Central memory CD8-positive, alpha-beta T cell (primary cell): ENCODE measurements around the gene CIART.

Experiments used
- ATAC-seq: fragments of 150-1000 bp; cut with Tn5 transposase; replicated peaks from 2 replicates; pipeline ENCODE4 v1.10.0; 2022; ENCODE audit warnings: mild to moderate bottlenecking, moderate FRiP score, moderate number of reproducible peaks; ENCODE audit not compliant: poor library complexity, severe bottlenecking; ENCODE audit errors: extremely low read depth
- DNase-seq, 2 donors: peaks; one replicate each; pipeline ENCODE4 v3.0.0; 2021; ENCODE audit warnings: low spot score in 2 of 2
- H3K27ac Mint-ChIP-seq: one replicate; pipeline ENCODE4 v1.8.0; 2022; ENCODE audit warnings: low read depth, mild to moderate bottlenecking, moderate library complexity, mixed read lengths
- H3K27me3 Mint-ChIP-seq: one replicate; pipeline ENCODE4 v1.8.0; 2022; ENCODE audit warnings: mixed read lengths
- H3K36me3 Mint-ChIP-seq: one replicate; pipeline ENCODE4 v1.8.0; 2022; ENCODE audit warnings: mild to moderate bottlenecking, moderate library complexity, mixed read lengths; ENCODE audit not compliant: insufficient read depth
- H3K4me1 Mint-ChIP-seq: one replicate; pipeline ENCODE4 v1.8.0; 2022; ENCODE audit warnings: mixed read lengths
- H3K4me3 Mint-ChIP-seq: one replicate; pipeline ENCODE4 v1.8.0; 2022; ENCODE audit warnings: mild to moderate bottlenecking, moderate library complexity, mixed read lengths
- H3K9me3 Mint-ChIP-seq: one replicate; pipeline ENCODE4 v1.8.0; 2022; ENCODE audit warnings: mixed read lengths

Gene CIART

DNA sequence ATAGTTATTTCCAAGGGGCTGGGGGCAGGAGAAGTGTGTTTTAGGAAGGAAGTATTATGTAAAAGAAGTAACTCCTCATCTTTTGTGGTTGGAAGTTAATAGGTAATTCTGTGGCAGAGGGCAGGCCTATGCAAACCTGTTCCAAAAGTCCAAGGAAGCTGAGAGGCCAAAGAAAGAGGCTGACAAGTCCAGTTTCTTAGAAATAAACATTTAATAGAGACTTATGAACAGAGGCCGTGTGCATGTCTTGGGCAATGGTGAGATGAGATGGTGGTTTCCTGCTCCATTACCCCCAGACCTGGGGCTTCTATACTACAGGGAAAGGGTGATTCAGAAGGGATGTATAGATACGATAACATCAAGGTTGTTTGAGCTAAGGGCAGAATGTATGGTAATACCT is 32.4 kb upstream of the CIART start:
- H3K27ac Mint-ChIP-seq: no peak overlapping the region

DNA sequence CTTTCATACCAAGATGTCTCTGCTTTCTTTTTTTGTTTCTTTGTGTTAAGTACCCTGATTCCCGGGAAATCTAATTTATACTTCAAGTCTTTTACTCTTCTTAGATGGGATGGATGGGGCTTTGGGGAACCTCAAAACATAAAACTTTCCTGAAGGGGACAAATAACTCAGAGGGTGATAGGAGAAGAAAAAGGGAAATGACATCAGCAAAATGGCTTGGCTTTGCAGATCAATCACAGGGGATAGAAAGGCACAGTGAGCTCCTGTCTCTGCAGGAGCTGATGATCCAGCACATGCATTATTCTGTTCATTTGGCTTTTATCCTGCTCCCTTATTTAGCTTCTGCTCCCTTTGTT is 26.2 kb upstream of the CIART start:
- Mint-ChIP-seq H3K27me3 (peaks cover 61% of the 10 kb centered on the region), H3K9me3 (no peaks in the 10 kb centered on the region), H3K4me3 (no peak overlapping the region), H3K27ac (no peak overlapping the region), H3K4me1 (peaks cover 21% of the 10 kb centered on the region), H3K36me3 (peaks cover 2% of the 10 kb centered on the region)
- no peak for ATAC-seq
- DNase-seq: no peak

More for the DNA sequence above, 32.4 kb upstream of the CIART start:
- Mint-ChIP-seq H3K9me3 (no peaks in the 10 kb centered on the region), H3K4me3 (no peak overlapping the region), H3K36me3 (no peaks in the 10 kb centered on the region), H3K4me1 (no peaks in the 10 kb centered on the region), H3K27me3 (peaks cover 11% of the 10 kb centered on the region)
- ATAC-seq (no peak), DNase-seq (no peak)

DNA sequence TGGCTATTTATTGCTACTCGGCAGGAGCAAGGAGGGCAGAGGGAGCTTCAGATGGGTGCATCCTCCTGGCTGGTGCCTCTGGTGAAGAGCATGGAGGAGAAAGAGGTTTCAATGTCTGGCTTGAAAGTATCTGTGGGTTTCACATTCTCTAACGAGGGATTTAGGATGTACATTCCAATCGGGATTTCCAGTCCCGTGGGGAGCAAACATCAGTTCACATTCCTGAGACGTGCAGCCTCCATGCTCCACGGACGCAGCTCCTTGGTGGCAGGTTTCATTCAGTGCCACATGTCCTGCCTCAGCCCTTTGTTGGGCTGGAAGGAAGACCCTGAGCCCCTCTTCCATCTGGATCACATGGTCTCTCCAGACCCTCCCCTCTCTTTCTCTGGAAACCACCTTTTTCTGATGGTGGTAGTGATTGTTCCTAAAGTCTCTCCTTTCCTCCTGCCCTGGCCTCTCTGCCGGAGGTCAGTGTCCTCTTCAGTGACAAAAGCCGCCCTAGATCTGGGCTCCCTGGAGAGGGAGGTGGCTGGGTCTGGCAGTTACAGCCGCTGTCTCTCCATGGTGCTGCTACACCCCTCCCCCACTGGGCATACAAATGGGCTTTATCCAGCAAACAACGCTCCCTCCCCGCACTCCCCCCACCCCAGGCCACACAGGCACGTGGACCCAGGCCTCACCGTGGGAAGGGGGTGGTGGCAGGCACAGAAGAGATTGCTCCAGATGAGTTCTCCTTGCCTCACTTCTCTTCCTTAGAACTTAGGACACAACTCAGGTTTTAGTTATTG is 25.6 kb upstream of the CIART start:
- no peak overlapping the region for H3K27ac Mint-ChIP-seq
- DNase-seq (no peak), ATAC-seq (no peak)
- peaks cover 2% of the 10 kb centered on the region for H3K36me3 Mint-ChIP-seq
- no peak overlapping the region for H3K4me3 Mint-ChIP-seq
- H3K4me1 Mint-ChIP-seq: peaks cover 21% of the 10 kb centered on the region
- H3K27me3 Mint-ChIP-seq: peaks cover 61% of the 10 kb centered on the region
- H3K9me3 Mint-ChIP-seq: no peaks in the 10 kb centered on the region

DNA sequence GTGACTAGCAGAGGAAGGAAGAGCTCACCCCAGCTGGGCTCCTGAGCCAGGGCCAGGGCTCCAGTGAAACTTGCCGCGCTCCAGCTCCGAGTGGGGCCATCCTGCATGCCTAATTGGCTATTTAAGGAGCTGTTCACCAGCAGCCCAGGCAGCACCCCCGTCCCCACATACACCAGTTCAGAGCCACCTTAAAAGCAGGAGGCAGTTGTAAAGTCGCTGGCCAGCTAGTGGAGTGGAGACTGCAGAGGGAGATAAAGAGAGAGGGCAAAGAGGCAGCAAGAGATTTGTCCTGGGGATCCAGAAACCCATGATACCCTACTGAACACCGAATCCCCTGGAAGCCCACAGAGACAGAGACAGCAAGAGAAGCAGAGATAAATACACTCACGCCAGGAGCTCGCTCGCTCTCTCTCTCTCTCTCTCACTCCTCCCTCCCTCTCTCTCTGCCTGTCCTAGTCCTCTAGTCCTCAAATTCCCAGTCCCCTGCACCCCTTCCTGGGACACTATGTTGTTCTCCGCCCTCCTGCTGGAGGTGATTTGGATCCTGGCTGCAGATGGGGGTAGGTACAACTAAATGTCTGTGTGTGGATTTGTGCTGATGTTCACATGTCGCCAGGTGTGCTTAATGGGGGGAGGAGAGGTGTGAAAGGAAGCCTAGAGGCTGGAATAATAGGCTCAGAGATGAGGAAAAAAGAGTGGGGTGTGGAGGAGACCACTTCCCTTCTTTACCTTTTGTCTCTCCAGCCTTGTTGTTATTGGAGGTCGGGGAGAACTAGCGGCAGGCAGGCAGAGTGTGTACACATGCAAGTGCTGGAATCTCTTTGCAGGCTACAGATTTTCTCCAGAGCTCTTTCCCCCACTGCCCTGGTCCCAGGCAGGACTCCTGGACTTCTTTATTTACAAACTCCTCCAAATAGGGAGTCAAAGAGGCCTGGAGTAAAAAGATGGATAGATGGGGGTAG is 24.4 kb upstream of the CIART start, which contains the start of gene CA14:
Gene CA14, plus strand, starts transcription at position 151 of the 962 bp plus-strand sequence. Its CDS starts 355 bp downstream, at position 506.
- no peak for DNase-seq
- Mint-ChIP-seq H3K4me3 (no peak within 1 kb of the TSS), H3K27ac (no peak within 1 kb of the TSS), H3K36me3 (peaks cover 2% of the 10 kb centered on the region), H3K4me1 (peaks cover 21% of the 10 kb centered on the region), H3K27me3 (peaks cover 61% of the 10 kb centered on the region), H3K9me3 (no peaks in the 10 kb centered on the region)
- no peak for ATAC-seq

DNA sequence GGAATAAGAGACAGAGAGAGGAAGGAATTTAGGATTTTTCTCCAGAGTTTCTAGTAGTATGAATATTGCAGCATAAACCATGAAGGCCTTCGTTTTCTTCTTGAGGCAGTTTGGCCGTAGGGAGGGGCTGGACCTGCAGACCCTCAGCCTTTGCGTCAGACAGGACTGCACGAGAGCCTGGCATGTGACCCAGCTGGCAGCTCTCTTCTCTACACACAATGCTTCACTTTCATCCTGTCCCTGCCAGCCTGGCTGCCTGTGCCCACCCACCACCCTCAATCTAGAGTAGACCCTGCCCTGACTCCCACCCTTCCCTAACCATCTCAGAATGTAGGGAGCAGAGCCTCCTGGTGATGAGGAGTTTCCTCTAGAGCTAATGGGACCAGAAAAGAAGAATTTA is 23.1 kb upstream of the CIART start:
- peaks cover 21% of the 10 kb centered on the region for H3K4me1 Mint-ChIP-seq
- no peaks in the 10 kb centered on the region for H3K9me3 Mint-ChIP-seq
- H3K27me3 Mint-ChIP-seq: peaks cover 50% of the 10 kb centered on the region
- no peak overlapping the region for H3K27ac Mint-ChIP-seq
- H3K36me3 Mint-ChIP-seq: peaks cover 2% of the 10 kb centered on the region
- ATAC-seq (no peak), DNase-seq (no peak)
- no peak overlapping the region for H3K4me3 Mint-ChIP-seq

DNA sequence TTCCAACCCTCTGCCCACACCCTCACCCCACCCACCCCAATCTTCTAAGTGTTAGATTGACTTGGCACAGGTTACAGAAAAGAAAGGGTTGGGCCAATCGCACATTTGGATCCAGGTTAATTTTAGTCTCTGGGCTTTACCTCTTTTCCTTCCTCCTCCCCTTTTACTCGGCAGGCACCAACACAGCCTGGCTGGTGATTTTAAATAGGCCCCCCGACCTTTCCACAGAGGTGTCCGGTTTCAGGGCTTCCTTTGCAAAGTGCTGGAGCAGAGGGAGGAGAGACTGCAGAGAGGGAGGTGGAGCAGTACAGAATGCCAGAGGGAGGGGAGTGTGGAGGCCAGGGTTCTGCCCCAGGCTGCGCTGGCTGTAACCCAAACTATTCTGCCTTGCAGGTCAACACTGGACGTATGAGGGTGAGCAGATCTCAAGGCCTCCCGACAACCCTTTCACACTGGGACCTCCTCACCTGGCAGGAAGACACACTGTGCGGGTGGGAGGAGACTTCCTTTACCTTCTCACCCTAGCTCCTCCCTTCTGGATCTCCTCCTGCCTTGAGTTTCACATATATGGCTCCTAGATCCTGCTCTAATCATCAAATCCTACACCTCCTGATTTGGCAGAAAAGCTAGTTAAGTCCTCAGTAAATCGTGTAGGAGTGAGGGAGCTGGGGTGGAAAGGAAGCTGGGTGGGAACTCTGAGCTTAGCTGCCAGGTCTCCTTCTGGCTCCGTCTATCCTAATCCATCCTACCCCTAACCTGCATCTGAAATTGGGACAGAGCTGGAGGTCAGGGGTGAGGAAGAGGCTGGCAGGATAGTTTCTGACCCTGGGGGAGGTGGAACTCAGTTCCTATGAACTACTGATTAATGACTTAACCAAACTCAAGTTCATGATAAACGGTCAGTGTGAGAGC is 22.3 kb upstream of the CIART start:
- H3K36me3 Mint-ChIP-seq: peaks cover 5% of the 10 kb centered on the region
- peaks cover 50% of the 10 kb centered on the region for H3K27me3 Mint-ChIP-seq
- H3K9me3 Mint-ChIP-seq: no peaks in the 10 kb centered on the region
- no peak for ATAC-seq
- H3K4me3 Mint-ChIP-seq: no peak overlapping the region
- no peak for DNase-seq
- H3K27ac Mint-ChIP-seq: no peak overlapping the region
- H3K4me1 Mint-ChIP-seq: peaks cover 21% of the 10 kb centered on the region

DNA sequence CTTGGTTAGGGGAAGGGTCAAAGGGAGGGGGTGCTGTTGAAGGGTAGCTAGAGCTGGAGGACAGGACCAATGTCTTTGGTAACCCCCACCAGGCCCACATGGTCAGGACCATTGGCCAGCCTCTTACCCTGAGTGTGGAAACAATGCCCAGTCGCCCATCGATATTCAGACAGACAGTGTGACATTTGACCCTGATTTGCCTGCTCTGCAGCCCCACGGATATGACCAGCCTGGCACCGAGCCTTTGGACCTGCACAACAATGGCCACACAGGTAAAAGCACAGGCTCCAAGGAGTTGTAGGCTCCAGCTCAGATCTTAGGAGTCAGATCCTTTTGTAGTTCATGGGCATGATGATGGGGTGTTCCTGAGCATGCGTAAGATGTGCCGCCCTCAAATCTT is 21.0 kb upstream of the CIART start:
- no peak for DNase-seq
- no peak for ATAC-seq
- no peak overlapping the region for H3K4me3 Mint-ChIP-seq
- H3K4me1 Mint-ChIP-seq: peaks cover 9% of the 10 kb centered on the region
- H3K27ac Mint-ChIP-seq: no peak overlapping the region
- peaks cover 42% of the 10 kb centered on the region for H3K27me3 Mint-ChIP-seq
- peaks cover 7% of the 10 kb centered on the region for H3K36me3 Mint-ChIP-seq
- H3K9me3 Mint-ChIP-seq: no peaks in the 10 kb centered on the region

DNA sequence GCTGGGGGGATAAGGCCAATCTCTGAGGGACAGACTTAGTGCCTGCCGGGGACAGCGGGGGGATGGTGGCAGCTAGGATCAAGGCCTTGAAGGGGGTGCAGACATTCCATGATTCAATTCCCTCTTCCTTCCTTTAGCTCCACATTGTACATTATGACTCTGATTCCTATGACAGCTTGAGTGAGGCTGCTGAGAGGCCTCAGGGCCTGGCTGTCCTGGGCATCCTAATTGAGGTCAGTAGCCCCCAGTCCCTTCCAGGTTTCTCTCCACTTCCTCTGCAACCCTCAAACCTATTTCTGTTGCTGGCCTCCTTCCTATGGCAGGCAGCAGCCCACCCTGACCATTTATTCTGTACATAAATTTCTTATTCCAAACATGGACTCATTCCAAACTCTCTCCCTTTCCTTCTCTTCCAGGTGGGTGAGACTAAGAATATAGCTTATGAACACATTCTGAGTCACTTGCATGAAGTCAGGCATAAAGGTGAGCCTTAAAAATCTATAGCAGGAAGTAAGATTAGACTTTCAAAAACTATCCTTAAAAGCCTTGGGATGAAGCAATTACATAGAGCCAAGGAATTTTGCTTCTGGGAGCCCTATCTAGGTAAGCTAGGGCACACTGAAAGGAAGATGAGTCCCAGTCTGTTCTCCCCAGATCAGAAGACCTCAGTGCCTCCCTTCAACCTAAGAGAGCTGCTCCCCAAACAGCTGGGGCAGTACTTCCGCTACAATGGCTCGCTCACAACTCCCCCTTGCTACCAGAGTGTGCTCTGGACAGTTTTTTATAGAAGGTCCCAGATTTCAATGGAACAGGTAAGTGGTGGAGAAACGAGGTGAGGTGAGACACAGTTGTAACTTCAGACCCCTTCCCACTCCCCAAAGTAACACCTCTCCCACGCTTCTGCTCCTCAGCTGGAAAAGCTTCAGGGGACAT is 19.7 kb upstream of the CIART start:
- no peaks in the 10 kb centered on the region for H3K9me3 Mint-ChIP-seq
- peaks cover 30% of the 10 kb centered on the region for H3K27me3 Mint-ChIP-seq
- H3K4me3 Mint-ChIP-seq: no peak overlapping the region
- H3K4me1 Mint-ChIP-seq: peaks cover 11% of the 10 kb centered on the region
- peaks cover 11% of the 10 kb centered on the region for H3K36me3 Mint-ChIP-seq
- H3K27ac Mint-ChIP-seq: no peak overlapping the region
- ATAC-seq (no peak), DNase-seq (no peak)

DNA sequence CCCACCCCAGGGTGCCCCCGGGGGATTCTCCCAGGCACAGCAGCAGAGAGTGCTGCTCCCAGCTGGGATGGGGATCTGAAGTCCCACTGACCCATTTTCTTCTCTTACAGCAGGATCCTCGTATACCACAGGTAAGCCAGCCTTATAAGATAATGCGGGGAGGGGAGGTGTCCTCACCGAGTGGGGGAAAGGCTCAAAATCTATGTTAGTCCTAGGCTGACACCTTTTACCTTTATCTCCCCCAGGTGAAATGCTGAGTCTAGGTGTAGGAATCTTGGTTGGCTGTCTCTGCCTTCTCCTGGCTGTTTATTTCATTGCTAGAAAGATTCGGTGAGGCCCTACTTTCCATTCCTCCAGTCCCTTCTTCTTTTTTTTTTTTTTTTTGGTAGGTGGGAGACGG is 18.8 kb upstream of the CIART start:
- peaks cover 21% of the 10 kb centered on the region for H3K27me3 Mint-ChIP-seq
- DNase-seq (no peak), ATAC-seq (no peak)
- no peak overlapping the region for H3K4me3 Mint-ChIP-seq
- H3K9me3 Mint-ChIP-seq: no peaks in the 10 kb centered on the region
- H3K27ac Mint-ChIP-seq: no peak overlapping the region
- H3K36me3 Mint-ChIP-seq: peaks cover 20% of the 10 kb centered on the region
- H3K4me1 Mint-ChIP-seq: peaks cover 20% of the 10 kb centered on the region

DNA sequence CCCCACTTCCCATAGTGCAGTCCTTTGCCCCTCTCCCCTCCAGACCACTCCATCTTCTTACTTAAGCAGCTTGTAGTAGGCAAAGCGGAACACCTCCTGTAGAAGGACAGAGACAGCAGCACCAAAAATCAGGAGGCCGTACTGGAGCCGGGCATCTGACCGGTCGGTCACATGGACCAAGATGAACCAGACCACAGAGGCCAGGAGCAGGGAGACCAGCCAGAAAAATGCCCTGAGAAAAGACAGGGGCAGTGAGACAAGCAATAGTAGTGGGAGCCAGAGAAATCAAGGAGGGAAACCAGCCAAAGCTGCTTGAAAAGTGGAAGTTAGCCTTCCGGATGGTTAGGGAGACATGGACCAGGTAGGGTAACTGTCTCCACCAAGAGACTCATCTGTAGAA is 14.5 kb upstream of the CIART start:
- DNase-seq: no peak
- Mint-ChIP-seq H3K36me3 (peaks cover 29% of the 10 kb centered on the region), H3K27ac (peak overlapping the region; percentile 96), H3K9me3 (no peaks in the 10 kb centered on the region), H3K27me3 (no peaks in the 10 kb centered on the region), H3K4me3 (peak overlapping the region; percentile 92), H3K4me1 (peaks cover 32% of the 10 kb centered on the region)
- ATAC-seq: no peak

DNA sequence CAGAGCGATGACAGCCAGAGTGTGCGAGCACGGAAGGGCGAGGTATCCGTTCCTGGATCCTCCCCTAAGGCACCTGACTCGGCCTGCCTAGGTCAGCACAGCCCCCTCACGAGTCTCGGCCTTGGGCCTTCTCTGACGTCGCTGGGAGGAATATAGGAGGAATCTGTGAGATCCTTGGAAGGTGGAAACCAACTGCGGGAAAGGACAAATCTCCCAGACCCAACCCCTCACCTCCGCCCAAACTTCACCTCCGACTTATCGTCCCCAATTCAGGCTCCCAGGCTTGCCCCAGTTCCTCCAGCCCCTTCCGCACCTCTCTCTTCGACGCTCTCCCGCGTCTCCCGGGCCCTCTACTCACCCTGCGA is 14.0 kb upstream of the CIART start:
- Mint-ChIP-seq H3K27ac (peak overlapping the region; percentile 96), H3K27me3 (no peaks in the 10 kb centered on the region), H3K4me1 (peaks cover 32% of the 10 kb centered on the region), H3K4me3 (peak overlapping the region; percentile 92), H3K9me3 (no peaks in the 10 kb centered on the region), H3K36me3 (peaks cover 29% of the 10 kb centered on the region)
- ATAC-seq (peak; percentile 64), DNase-seq (peak; percentile 29 to 38)
